Tibial artery (tissue), 4 donors: ENCODE results near the gene OR2G2.

Source experiments
- DNase-seq, 2 donors: peaks; one replicate each; pipeline ENCODE4 v3.0.0-alpha.2; 2019
- H3K27ac ChIP-seq, 2 donors: fragments of 200-600 bp; sonication (generic) in 1 of 2; 1 replicate in 1 of 2; 2 replicates in 1 of 2; pipeline ENCODE4 v1.5.1; 2018 to 2019; ENCODE audit warnings: mild to moderate bottlenecking in 1 of 2
- H3K27me3 ChIP-seq, 2 donors: fragments of 200-600 bp; sonication (generic) in 1 of 2; one replicate each; pipeline versions ENCODE4 v1.5.1 to v1.6.0; 2016 to 2019
- H3K36me3 ChIP-seq, 3 donors: fragments of 200-600 bp; sonication (generic) in 2 of 3; one replicate each; pipeline ENCODE4 v1.5.1; 2016 to 2019; ENCODE audit warnings: mild to moderate bottlenecking in 2 of 3
- H3K4me1 ChIP-seq, 4 donors: fragments of 200-600 bp; sonication (generic) in 2 of 4; 1 replicate in 3 of 4; 2 replicates in 1 of 4; pipeline ENCODE4 v1.5.1; 2016 to 2019
- H3K4me3 ChIP-seq, 2 donors: fragments of 200-600 bp; sonication (generic) in 1 of 2; 1 replicate in 1 of 2; 2 replicates in 1 of 2; pipeline ENCODE4 v1.5.1; 2018 to 2019; ENCODE audit warnings: mild to moderate bottlenecking in 2 of 2
- H3K9me3 ChIP-seq, 3 donors: fragments of 200-600 bp; sonication (generic) in 1 of 3; one replicate each; pipeline ENCODE4 v1.5.1; 2016 to 2019
- CTCF ChIP-seq, 2 experiments: fragments of 200-600 bp in 1 of 2; fragments of 450-650 bp in 1 of 2; IDR thresholded peaks; one replicate each; pipeline ENCODE4 v1.5.1; 2017 to 2019; ENCODE audit warnings: antibody characterized with exemption in 2 of 2, mild to moderate bottlenecking in 1 of 2, moderate library complexity in 1 of 2
- intact Hi-C: fragments of 100-400 bp; cut with DNase I; formaldehyde crosslinking; loops from one replicate; pipeline ENCODE4 v1.15.0; 2023; ENCODE audit warnings: low total_unique reads

The OR2G2 gene

GRCh38 chr1:247548092-247548491 is 40.1 kb upstream of the OR2G2 start:
- H3K4me3 ChIP-seq: no peak overlapping the region
- no peak for DNase-seq
- no peaks in the 10 kb centered on the region for H3K4me1 ChIP-seq
- TF ChIP-seq CTCF (IDR thresholded peaks at IDR 0.05): no peak
- no peaks in the 10 kb centered on the region for H3K9me3 ChIP-seq
- no peak overlapping the region for H3K27ac ChIP-seq
- intact Hi-C loops: no loop called here
- no peaks in the 10 kb centered on the region for H3K27me3 ChIP-seq
- no peaks in the 10 kb centered on the region for H3K36me3 ChIP-seq

GRCh38 chr1:247548769-247549182 is 39.4 kb upstream of the OR2G2 start, which contains the start of gene GCSAML:
TSS of gene GCSAML (plus strand) at chr1:247549134. CDS start at chr1:247549192, 58 bp downstream.
- H3K36me3 ChIP-seq: no peaks in the 10 kb centered on the region
- DNase-seq: no peak
- intact Hi-C loops: no loop called here
- no peaks in the 10 kb centered on the region for H3K9me3 ChIP-seq
- TF ChIP-seq CTCF (IDR thresholded peaks at IDR 0.05): no peak
- no peaks in the 10 kb centered on the region for H3K4me1 ChIP-seq
- no peak within 1 kb of the TSS for H3K4me3 ChIP-seq
- H3K27me3 ChIP-seq: no peaks in the 10 kb centered on the region
- no peak within 1 kb of the TSS for H3K27ac ChIP-seq

GRCh38 chr1:247551721-247552120 is 36.4 kb upstream of the OR2G2 start:
- no peaks in the 10 kb centered on the region for H3K27me3 ChIP-seq
- no peak for TF ChIP-seq CTCF (IDR thresholded peaks at IDR 0.05)
- intact Hi-C loops: no loop called here
- no peaks in the 10 kb centered on the region for H3K9me3 ChIP-seq
- no peak overlapping the region for H3K27ac ChIP-seq
- H3K36me3 ChIP-seq: no peaks in the 10 kb centered on the region
- DNase-seq: no peak
- H3K4me3 ChIP-seq: no peak overlapping the region
- no peaks in the 10 kb centered on the region for H3K4me1 ChIP-seq

- H3K27me3 ChIP-seq: no peaks in the 10 kb centered on the region
- no peak for DNase-seq
- no peaks in the 10 kb centered on the region for H3K36me3 ChIP-seq
- TF ChIP-seq CTCF (IDR thresholded peaks at IDR 0.05): no peak
- H3K4me1 ChIP-seq: no peaks in the 10 kb centered on the region
- no peak overlapping the region for H3K27ac ChIP-seq
- intact Hi-C loops: no loop called here
- H3K9me3 ChIP-seq: no peaks in the 10 kb centered on the region
- H3K4me3 ChIP-seq: no peak overlapping the region
Observed at GRCh38 chr1:247552231-247552630, 35.9 kb upstream of the OR2G2 start.

GRCh38 chr1:247557926-247558674 is 30.1 kb upstream of the OR2G2 start:
- Histone ChIP-seq H3K4me1 (no peaks in the 10 kb centered on the region), H3K4me3 (no peak overlapping the region), H3K9me3 (no peaks in the 10 kb centered on the region), H3K36me3 (no peaks in the 10 kb centered on the region), H3K27ac (no peak overlapping the region), H3K27me3 (no peaks in the 10 kb centered on the region)
- TF ChIP-seq CTCF (IDR thresholded peaks at IDR 0.05): no peak
- intact Hi-C loops: no loop called here
- no peak for DNase-seq
